GM18861 (cell line): Measurements from ENCODE around the gene AJAP1.
"Not testable (repeated sequence)": the region's sequence is repeated elsewhere in the genome, so short reads cannot be mapped to it uniquely, and the experiment has no call there.

Experiments used
- ATAC-seq: cut with Tn5 transposase; IDR thresholded peaks from one replicate; pipeline ENCODE4 v1.9.1; 2021; ENCODE audit not compliant: unreplicated experiment

The AJAP1 gene

DNA sequence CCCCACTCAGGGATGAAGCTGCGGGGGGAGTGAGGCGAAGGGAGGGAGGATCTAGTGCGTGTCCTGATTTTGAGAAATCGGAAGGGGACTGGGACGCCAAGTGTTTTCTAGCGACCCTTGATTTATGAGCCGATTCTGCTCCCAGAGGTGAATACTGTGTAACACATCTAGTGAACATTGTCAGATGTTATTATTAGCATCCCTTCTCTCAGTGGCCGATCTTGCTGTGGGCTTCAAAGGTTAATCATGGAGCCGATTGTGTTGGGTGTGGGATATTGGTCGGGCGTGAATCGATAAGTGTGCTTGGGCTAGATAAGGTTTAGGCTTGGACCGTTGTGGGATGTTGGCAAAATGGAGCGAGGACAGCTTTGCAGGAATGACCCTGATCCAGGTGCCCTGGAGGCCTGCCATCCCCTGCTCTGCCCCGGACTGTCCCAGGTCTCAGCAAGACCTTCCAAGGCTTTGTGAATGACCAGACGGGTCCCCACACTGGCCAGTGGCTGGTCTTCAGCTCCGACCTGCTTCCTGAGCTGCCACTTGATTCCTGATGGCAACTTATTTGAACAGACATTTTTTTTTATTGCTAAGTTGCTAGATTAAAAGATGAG is 2.2 kb downstream of the AJAP1 start:
- no peak for ATAC-seq

DNA sequence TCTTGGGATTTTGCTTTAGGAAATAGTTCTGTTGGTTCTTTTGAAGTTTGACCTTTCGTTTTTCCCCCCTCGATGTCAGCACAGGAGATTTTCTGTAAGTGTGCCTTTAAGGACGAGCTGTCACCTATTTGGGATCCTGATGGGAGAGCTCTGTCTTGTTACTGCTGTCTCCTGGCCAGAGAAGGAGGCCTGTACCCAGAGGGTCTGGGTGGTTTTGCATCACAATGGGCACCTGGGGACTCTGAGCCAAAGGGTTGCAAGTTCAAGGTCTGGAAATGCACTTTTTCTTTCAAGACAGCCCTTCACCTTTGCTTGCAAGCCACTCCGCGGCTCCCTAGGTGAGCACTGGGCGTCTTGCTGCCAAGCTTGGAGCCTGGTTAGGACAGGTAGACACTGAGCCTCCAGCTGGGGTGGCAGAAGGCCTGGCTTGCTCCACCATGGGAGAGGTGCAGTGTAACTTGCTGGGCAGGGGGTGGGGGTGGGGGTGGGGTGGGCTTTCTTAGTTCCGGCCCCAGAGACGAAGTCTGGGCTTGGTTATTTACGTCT is 2.9 kb downstream of the AJAP1 start:
- no peak for ATAC-seq

DNA sequence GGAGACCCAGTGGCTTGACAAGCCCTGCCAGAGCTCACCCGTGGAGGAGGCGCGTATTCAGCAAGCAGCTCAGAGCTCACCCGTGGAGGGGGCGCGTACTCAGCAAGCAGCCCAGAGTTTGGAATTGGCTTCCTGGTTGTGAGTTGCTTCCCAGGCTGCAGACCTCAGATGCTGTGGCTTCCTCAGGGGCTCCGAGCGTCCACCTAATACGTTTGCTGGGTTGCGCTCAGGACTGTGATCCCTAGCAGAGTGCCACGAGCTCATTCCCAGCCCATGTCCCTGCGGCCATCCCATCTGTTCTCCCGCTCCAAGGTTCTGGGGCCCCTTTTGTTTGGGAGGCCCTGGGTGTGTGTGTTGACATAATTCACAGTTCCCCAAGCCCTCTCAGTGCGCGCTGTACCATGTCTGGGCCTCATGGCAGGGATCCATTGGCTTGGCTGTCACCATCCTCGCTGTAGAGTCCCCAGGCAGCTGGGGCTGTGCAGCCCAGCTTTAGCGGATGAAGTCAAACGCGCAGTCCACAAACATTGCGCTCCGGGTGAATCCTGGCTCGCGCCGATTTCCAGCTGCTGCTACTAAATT is 3.6 kb downstream of the AJAP1 start:
- no peak for ATAC-seq

DNA sequence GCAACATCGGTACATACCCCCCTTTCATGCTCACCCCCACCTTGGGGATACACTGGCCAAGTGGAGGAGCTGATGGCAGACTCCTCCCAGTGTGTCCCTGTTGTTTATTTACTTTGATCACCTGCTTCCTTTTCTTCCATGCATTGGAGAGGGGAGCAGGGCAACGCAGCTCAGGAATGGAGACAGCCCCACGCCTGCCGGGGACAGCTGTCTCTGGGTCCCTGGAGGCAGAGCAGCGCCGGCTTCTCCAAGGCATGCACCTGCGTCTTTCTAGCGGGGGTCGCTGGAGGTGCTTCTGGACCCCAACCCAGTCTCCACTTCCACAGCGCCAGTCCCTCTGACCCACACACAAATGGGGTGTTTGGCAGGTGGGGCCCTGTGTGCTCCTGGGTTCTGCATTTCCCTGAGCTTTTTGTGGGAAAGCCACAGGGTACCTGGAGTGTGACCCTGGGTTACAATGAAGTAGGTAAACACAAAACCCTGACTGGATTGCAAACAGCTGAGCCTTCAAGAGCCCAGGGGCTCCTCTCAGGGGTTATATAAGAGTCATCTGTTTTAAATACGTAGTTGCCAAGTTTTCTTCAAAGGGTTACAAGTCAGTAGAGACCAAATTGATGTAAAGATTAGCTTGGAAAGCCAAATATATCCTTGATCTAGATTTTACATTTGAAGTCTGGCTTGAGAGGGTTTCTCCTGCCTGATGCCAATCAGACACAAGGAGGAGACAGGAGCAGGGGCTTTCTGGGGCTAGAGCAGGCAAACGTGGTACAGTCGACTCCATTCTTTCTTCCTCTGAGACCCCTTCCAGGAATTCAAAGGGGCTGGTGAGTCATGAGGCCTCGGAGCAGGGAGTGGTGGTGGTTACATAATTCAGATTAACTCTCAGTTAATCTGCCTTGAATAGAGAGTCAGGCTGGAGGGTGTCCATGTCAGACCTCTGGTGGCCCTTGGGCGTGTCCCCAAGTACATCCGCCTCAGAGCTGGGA is 4.5 kb downstream of the AJAP1 start:
- ATAC-seq, result no peak

DNA sequence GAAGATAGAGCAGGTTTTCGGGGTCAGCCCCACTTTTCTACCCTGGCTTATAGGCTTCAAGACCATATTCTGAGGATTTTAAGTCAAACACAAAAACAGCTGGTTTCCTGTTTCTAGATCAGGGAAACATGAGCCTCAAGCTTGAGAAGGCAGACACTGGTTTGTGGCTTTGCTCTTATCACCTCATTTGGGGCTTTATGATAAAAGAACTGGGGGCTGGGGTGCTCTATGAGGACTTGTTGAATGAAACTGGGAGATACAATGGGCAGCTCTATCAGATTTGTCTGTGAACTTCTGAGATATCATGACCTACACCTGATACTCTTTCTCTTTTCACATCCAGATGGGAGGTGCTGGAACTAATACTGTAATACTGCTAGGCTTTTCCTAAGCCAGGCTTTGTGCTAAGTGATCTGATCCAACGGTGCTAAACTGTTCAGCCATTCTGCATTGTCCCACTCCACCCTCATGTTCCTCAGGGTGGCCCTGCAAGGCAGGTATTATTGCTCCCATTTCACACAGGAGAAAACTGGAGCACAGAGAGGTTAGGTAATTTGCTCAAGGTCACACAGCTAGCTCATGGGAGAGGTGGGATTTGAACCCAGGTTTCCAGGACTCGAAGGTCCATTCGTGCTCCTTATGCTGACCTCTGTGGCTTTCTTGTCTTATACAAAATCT is 6.6 kb downstream of the AJAP1 start:
- no peak for ATAC-seq

DNA sequence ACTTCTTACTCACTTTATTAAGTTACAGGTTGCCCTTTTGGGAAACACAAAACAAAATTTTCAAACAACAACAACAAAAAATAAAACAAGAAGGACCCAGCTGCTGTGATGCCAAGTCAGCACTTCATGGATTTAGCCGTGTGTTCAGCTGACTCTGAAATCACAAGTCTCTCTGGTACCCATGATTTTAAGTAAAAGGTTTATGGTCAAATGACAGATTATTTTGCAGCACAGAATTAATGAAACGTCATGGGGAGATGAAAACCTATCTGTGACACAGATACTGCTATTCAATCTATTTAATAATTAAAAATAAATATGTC is 7.1 kb downstream of the AJAP1 start:
- ATAC-seq, result no peak

DNA sequence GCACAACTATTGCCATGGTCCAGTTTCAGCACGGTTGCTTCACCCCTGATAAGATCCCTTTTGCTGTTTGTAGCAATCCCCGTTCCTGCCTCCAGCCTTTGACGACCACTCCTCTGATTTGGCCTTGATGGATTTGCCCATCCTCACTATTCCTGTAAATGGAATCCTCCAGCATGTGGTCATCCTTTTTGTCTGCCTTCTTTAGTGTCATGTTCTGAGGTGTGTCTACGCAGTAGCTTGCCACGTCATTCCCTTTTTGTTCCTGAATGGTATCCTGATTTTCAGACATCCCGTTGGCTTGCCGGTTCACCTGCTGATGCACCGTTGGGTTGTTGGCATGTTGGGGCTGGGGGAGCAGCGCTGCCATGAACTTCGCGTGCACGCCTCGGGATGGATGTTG is 7.8 kb downstream of the AJAP1 start:
- ATAC-seq, result no peak

DNA sequence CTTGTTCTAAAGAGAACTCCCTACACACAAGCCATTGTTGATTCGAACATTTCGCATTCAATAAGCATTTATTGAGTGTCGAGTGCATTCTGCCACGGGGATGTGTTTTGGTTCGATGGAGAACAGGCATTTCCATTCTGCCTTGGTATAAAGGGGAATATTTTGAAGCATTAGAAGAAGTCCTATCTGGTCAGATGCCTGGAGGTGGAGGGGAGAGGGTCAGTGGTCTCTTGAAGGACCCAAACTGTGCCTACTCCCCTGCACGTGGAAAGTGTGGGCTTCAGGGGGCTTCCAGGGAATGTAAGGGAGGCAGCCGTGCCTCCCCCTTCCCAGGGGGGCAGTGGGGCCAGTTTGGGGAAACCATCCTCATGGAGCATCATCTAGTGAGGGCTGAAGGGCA is 8.3 kb downstream of the AJAP1 start:
- no peak for ATAC-seq

DNA sequence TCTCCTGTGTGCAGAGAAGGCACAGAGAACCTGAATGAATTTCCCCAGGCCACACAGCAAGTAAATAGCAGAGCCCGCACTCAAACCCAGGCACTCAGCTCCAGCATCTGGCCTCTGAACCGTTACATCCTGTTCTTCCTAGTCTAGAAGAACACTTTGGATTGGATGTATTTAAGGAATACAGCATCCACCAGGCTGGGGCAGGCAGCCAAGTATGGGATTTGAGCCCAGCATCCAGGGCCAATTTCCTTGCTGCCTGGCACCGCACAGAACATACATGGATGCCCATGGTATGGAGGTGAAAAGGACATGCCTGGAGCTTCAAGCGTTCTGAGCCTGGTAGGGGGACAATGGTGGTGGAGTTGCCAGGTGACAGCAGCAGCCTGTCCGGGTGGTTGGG is 9.7 kb downstream of the AJAP1 start:
- no peak for ATAC-seq

DNA sequence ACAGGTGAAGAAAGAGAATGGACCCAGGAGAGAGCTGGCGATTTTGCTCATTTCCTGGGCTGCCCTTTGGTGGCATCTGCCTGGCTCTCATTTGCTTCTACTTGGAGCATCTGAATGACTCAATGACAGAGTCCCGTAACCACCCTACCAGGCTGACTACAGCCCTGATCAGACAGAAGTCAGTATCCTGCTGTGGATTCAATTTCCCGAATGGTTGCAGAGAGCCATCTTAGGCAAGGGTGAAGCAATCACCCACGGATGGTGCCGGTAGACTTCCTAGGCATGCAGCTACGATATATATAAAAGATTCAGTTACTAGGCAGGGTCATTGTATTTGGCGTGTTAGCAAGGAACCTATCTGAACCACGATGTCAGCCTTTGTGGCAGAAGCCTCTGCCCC is 10.2 kb downstream of the AJAP1 start:
- ATAC-seq, result no peak

DNA sequence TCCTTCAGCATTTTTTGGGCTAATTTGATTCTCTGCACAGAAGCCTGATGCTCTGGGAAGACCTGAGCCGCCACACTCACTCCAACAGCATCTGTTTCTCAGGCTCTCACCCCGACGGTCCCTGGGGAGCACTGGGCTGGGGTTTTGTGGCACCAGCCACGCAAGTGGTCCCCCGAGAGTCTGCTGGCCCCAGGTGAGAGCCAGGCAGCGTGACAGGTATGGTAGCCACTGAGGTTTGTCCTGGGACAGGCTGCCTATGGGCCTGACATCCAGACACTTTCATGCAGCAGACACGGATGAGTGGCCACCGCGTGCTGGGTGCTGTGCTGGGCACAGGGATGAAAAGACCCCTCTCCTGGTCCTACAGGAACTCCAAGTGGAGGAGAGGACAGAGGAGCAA is 11.0 kb downstream of the AJAP1 start:
- no peak for ATAC-seq

DNA sequence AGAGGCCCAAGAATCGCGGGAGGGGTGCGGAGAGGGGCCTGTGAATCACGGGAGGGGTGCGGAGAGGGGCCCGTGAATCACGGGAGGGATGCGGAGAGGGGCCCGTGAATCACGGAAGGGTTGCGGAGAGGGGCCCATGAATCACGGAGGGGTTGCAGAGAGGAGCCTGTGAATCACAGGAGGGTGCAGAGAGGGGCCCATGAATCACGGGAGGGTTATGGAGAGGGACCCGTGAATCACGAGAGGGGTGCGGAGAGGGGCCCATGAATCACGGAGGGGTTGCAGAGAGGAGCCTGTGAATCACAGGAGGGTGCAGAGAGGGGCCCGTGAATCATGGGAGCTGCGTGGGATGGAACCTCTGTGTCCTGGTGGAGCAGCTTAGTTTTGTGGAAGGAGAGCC is 12.3 kb downstream of the AJAP1 start:
- ATAC-seq, result not testable (repeated sequence)

DNA sequence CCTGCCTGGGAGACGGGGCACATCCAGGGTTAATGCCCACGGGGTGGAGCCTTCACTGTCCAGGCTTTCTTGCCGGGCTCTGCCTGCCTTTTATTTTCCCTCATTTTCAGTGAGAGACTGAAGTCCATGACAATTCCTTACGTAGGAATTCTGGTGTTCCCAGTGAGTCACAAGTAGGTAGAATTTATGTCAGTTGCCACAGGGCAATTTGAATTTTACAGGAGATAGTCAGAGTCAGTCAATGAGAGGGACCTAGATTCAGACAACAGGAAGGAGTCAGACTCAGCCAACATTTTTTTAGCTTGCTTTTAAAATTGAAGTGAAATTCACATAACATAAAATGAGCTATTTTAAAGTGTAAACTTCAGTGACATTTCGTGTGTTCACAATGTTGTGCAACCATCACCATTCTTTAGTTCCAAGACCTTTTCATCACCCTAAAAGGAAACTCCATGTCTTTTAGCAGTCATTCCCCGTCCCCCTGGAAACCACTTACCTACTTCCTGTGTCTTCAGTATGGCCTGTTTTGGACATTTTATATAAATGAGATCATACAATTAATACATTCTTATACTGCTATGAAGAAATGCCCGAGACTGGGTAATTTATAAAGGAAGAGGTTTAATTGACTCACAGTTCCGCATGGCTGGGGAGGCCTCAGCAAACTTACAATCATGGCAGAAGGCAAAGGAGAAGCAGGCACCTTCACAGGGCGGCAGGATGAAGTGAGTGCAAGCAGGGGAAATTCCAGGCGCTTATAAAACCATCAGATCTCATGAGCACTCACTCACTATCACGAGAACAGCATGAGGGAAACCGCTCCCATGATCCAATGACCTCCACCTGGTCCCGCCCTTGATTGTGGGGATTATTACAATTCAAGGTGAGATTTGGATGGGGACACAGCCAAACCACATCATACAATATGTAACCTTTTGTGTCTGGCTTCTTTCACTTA is 14.6 kb downstream of the AJAP1 start:
- no peak for ATAC-seq

DNA sequence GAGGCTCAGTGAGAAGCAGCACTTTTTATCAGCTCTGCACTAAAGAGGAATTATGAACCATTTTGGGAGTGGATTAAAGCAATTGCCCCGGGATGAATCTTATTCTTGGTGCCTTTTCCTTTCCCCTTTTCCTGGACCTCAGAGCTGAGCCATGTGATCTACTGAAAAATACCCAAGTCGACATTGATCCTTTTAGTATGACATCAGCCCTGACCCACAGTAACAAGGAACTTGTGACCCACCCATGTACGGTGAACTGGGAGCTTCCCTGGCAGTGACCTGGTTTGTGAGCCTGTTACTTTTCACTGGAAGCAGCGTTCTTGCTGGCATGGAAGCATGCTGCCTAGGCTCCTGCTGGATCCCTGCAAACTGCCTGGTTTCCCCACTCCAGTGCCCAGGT is 15.9 kb downstream of the AJAP1 start:
- ATAC-seq, result no peak

DNA sequence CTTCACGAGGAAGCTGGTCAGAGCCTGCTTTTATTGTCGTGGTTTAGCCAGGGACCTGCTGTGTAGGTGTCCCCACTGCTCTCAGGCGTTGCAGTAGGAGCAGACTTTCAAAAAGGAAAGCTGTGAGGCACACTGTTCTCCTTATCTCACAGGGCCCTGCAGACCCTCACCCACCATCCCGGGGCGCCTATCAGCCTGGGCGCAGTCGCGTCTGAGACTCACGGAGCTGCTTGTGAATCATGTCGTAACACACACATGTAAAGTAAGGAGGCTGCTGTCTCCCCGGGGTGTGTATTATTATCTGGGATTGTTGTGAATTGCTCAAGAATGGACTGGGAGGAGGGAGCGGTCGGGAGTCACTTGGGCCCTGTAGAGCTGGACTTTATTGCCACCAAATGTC is 17.4 kb downstream of the AJAP1 start:
- ATAC-seq, result no peak

DNA sequence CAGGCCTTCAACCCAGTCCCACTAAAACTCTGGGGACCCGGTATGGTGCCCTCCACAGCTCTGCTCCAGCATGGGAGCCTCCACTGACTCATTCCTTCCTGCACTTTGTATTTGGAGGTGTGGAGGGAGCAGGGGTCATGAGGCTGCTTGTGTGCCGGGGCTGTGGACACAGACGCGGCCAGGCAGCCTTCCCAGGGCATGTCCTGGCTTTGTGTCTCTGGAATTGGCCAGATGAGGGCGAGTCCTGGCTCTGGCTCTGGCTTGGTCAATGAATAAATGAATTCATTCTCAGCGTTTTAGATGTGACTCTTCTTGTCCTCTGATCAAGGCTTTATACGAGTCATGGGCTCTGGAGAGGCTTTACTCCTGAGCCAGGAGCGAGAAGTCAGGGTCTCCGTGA is 19.1 kb downstream of the AJAP1 start:
- no peak for ATAC-seq

DNA sequence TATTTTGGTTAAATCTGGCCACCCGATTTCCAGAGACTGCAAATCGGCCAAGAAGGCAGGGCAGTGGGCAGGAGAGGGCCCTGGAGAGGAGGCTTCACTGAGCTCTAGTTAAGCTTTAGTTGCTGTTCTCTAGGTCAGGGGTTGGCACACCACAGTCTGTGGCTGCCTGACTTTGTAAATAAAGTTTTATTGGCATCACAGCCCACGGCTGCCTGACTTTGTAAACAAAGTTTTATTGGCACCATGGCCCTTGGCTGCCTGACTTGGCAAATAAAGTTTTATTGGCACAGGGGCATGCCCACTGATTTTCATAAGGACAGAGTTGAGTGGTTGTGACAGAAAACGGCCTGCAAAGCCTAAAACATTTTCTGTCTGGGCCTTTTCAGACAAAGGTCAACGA is 19.7 kb downstream of the AJAP1 start:
- ATAC-seq, result no peak

DNA sequence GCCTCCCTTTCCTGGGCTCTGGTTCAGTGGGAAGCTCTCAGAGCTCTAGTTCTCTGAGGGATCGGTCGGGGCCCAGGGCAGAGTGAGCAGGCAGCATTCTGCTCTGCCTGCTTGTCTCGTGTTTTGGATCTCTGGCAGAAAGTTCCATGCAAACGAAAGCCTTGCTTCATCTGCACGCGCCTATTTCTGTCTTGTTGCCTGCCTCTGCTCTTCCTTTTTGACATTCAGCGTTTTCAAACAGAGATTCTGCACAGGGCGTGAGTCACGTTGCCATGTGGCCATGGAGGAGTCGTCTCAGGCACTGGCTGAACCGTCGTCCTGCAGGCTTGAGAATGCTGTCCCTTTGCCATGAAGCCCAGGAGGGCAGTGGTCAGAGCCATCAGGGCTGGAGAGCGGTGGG is 20.3 kb downstream of the AJAP1 start:
- no peak for ATAC-seq

DNA sequence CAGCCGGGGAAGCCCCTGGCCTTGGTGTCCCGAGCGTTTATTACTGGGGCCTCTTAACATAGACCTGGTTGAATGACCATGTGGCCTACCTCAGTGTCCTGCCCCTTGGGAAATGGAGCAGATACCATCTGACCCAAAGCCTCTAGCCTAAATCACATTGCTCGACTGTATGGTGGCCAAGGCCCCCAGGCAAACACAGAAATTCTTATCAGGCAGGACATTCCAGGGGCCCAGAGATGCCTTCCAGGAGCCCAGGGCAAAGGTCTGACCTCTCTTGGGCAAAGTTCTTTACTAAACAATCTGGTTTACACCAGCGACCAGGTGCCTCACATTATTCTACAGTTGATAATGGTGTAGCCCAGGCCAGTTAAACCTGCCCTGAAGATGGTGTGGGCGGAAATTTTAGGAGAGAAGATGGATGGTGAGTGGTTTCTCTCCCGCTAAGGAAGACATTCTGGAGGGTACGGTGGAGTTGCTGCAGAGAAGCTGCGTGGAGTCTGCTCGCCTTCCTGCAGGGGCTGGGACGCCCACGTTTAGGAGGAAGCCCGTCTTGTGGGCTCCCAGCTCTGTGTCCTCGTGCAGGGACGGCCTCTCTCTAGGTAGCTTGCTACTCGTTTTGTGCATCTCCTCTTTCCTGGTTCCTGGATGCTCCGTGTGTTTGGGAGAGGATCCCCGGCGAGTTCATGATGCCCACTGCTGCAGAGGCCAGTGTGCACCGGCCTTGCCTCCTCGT is 21.2 kb downstream of the AJAP1 start:
- no peak for ATAC-seq

DNA sequence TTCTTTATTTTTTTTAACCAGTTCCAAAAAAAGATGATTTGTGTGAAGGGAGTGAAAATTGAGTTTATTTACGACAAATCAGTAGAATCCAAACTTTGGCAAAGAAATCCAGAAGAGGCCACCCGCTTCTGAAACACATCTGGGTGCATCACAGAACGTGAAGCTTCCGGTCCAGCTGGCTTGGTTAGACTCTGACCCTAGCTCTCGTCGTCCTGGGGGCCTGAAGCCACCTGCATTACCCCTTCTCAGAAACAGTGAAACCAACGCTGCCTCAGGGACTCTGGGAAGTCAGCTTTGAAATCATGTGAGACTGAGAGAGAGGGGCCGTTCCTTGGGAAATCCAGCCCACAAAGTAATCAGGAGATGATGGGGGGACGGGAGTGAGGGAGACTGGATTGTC is 21.8 kb downstream of the AJAP1 start:
- ATAC-seq, result no peak
